GM19438 (cell line): ENCODE measurements around the gene LAMA2.

Experiments used
- ATAC-seq: cut with Tn5 transposase; IDR thresholded peaks from one replicate; pipeline ENCODE4 v1.9.1; 2021; ENCODE audit warnings: low read depth; ENCODE audit not compliant: unreplicated experiment

LAMA2 gene

GRCh38 chr6:129342796-129343195 lies 459.9 kb downstream of the LAMA2 start:
- no peak for ATAC-seq

- no peak for ATAC-seq
These were observed 461.4 kb downstream of the LAMA2 start for GRCh38 chr6:129344379-129344778.

GRCh38 chr6:129345890-129346289 lies 463.0 kb downstream of the LAMA2 start:
- ATAC-seq = no peak

- no peak for ATAC-seq
These were observed 464.0 kb downstream of the LAMA2 start for GRCh38 chr6:129346964-129347363.

GRCh38 chr6:129350278-129350677 lies 467.3 kb downstream of the LAMA2 start:
- no peak for ATAC-seq

- ATAC-seq = no peak
These were observed 468.9 kb downstream of the LAMA2 start for GRCh38 chr6:129351807-129352206.

- no peak for ATAC-seq
These were observed 470.1 kb downstream of the LAMA2 start for GRCh38 chr6:129353067-129353466.

- ATAC-seq = no peak
These were observed 473.2 kb downstream of the LAMA2 start for GRCh38 chr6:129356129-129356528.

GRCh38 chr6:129359811-129360681 lies 477.1 kb downstream of the LAMA2 start:
- no peak for ATAC-seq

- ATAC-seq = no peak
These were observed 477.7 kb downstream of the LAMA2 start for GRCh38 chr6:129360682-129360955.

- ATAC-seq = no peak
These were observed 481.1 kb downstream of the LAMA2 start for GRCh38 chr6:129364037-129364436.

GRCh38 chr6:129364767-129365166 lies 481.8 kb downstream of the LAMA2 start:
- no peak for ATAC-seq

GRCh38 chr6:129368076-129368475 lies 485.1 kb downstream of the LAMA2 start:
- no peak for ATAC-seq

- no peak for ATAC-seq
These were observed 486.0 kb downstream of the LAMA2 start for GRCh38 chr6:129368970-129369369.

- no peak for ATAC-seq
These were observed 486.8 kb downstream of the LAMA2 start for GRCh38 chr6:129369737-129370136.

- ATAC-seq = no peak
These were observed 487.5 kb downstream of the LAMA2 start for GRCh38 chr6:129370268-129370916.

GRCh38 chr6:129381885-129382284 lies 498.9 kb downstream of the LAMA2 start:
- no peak for ATAC-seq

GRCh38 chr6:129382916-129383315 lies 500.0 kb downstream of the LAMA2 start:
- ATAC-seq = no peak

GRCh38 chr6:129385117-129385516 lies 502.2 kb downstream of the LAMA2 start:
- no peak for ATAC-seq

- ATAC-seq = no peak
These were observed 508.0 kb downstream of the LAMA2 start for GRCh38 chr6:129390900-129391299.

GRCh38 chr6:129393654-129394053 lies 510.7 kb downstream of the LAMA2 start:
- ATAC-seq = no peak

- no peak for ATAC-seq
These were observed 515.8 kb downstream of the LAMA2 start for GRCh38 chr6:129398764-129399163.
